Measurements from ENCODE around the gene AREG. TPM values are rescaled to one million over a fixed set of nuclear protein-coding genes. Genes with fewer than 3 reads are reported as not detected.

AREG gene
- total and polyA plus RNA-seq, 9 donors, result 0.48 to 146 (median 6.7) TPM

GRCh38 chr4:74424111-74424510 lies 20.8 kb upstream of the AREG start:
- Histone ChIP-seq H3K4me1 (ENCODE audit: insufficient read depth) (no peaks in the 10 kb centered on the region), H3K9me3 (no peaks in the 10 kb centered on the region)
- 89 to 94% (median 93%) methylated on average over 2 of the region's 2 CpGs for WGBS, 3 donors

GRCh38 chr4:74426101-74426500 lies 18.8 kb upstream of the AREG start:
- DNase-seq, result no peak

More at GRCh38 chr4:74424111-74424510, 20.8 kb upstream of the AREG start:
- TF ChIP-seq, protein P1, sequence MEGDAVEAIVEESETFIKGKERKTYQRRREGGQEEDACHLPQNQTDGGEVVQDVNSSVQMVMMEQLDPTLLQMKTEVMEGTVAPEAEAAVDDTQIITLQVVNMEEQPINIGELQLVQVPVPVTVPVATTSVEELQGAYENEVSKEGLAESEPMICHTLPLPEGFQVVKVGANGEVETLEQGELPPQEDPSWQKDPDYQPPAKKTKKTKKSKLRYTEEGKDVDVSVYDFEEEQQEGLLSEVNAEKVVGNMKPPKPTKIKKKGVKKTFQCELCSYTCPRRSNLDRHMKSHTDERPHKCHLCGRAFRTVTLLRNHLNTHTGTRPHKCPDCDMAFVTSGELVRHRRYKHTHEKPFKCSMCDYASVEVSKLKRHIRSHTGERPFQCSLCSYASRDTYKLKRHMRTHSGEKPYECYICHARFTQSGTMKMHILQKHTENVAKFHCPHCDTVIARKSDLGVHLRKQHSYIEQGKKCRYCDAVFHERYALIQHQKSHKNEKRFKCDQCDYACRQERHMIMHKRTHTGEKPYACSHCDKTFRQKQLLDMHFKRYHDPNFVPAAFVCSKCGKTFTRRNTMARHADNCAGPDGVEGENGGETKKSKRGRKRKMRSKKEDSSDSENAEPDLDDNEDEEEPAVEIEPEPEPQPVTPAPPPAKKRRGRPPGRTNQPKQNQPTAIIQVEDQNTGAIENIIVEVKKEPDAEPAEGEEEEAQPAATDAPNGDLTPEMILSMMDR (IDR thresholded peaks at IDR 0.05), result no peak
- no peak for TF ChIP-seq POLR2A (IDR thresholded peaks at IDR 0.05)
- intact Hi-C loops (cut with DNase I), result no loop called here
- no peak overlapping the region for H3K27ac ChIP-seq
- no peaks in the 10 kb centered on the region for H3K27me3 ChIP-seq
- DNase-seq, result no peak
- H3K4me3 ChIP-seq, result no peak overlapping the region
- H3K36me3 ChIP-seq, result no peaks in the 10 kb centered on the region

DNA sequence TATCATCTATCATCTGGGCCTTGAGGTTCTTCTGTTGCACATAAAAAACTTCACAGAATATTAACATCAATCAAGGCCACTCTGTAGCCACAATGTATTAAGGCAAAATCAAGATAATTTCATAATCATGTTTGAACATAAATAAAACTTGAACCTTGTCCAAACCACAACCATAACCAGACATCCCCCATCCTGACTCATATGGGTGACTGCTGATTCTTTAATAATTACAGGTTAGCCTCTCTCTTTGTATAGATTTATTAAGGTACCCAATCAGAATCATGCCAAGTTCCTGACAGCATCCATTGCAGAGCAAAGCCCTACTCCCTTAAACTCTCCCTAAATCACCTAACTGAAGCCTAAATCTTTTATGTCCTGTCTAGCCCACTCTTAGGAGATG lies 16.7 kb upstream of the AREG start:
- Histone ChIP-seq H3K4me1 (ENCODE audit: insufficient read depth) (no peaks in the 10 kb centered on the region), H3K27me3 (no peaks in the 10 kb centered on the region), H3K9me3 (no peaks in the 10 kb centered on the region), H3K27ac (no peak overlapping the region), H3K36me3 (no peaks in the 10 kb centered on the region), H3K4me3 (no peak overlapping the region)
- TF ChIP-seq EP300 (IDR thresholded peaks at IDR 0.05) (no peak), POLR2A (IDR thresholded peaks at IDR 0.05) (no peak)
- TF ChIP-seq, protein P1 (IDR thresholded peaks at IDR 0.05), result no peak
- no peak for DNase-seq
- intact Hi-C loops (cut with DNase I), result no loop called here

More at GRCh38 chr4:74426101-74426500, 18.8 kb upstream of the AREG start:
- Histone ChIP-seq H3K36me3 (no peaks in the 10 kb centered on the region), H3K4me3 (no peak overlapping the region), H3K4me1 (ENCODE audit: insufficient read depth) (no peaks in the 10 kb centered on the region), H3K9me3 (no peaks in the 10 kb centered on the region), H3K27me3 (no peaks in the 10 kb centered on the region), H3K27ac (no peak overlapping the region)
- WGBS, 3 donors, result 88 to 93% (median 92%) methylated on average over 1 of the region's 1 CpG
- intact Hi-C loops (cut with DNase I), result no loop called here
- TF ChIP-seq, protein P1 (IDR thresholded peaks at IDR 0.05), result no peak

GRCh38 chr4:74431113-74431826 lies 13.7 kb upstream of the AREG start:
- H3K27me3 ChIP-seq, result no peaks in the 10 kb centered on the region
- no peak for TF ChIP-seq EP300 (IDR thresholded peaks at IDR 0.05)
- TF ChIP-seq, protein P1 (IDR thresholded peaks at IDR 0.05), result no peak
- no peak for TF ChIP-seq POLR2A (IDR thresholded peaks at IDR 0.05)
- intact Hi-C loops (cut with DNase I), result no loop called here
- no peak overlapping the region for H3K4me3 ChIP-seq
- no peaks in the 10 kb centered on the region for H3K36me3 ChIP-seq
- no peak overlapping the region for H3K27ac ChIP-seq
- H3K4me1 ChIP-seq (ENCODE audit: insufficient read depth), result no peaks in the 10 kb centered on the region
- H3K9me3 ChIP-seq, result no peaks in the 10 kb centered on the region
- DNase-seq, result no peak
- 67 to 79% (median 79%) methylated on average over 11 of the region's 11 CpGs for WGBS, 3 donors
